Natural killer cell (primary cell): ENCODE measurements around the gene MTMR12. TPM values are rescaled to one million over a fixed set of nuclear protein-coding genes. Genes with fewer than 3 reads are reported as not detected.

Experiments
- ATAC-seq, 3 donors: fragments of 150-1000 bp in 2 of 3; fragments of 200-7000 bp in 1 of 3; cut with Tn5 transposase; 1 replicate in 1 of 3; 2 replicates in 2 of 3; pipeline ENCODE4 v1.10.0; 2021; ENCODE audit warnings: mild to moderate bottlenecking in 2 of 3, moderate library complexity in 2 of 3
- DNase-seq, 2 donors: peaks; one replicate each; pipeline versions ENCODE4 v3.0.0 to v3.0.0-alpha.2; 2013 to 2021; ENCODE audit warnings: mixed read lengths in 1 of 2
- H3K27ac ChIP-seq: one replicate; pipeline ENCODE4 v1.5.1; 2013; ENCODE audit warnings: mild to moderate bottlenecking, low read length
- H3K27me3 ChIP-seq: one replicate; pipeline ENCODE4 v1.6.1; 2013; ENCODE audit warnings: low read length; ENCODE audit not compliant: control insufficient read depth, insufficient read depth
- H3K36me3 ChIP-seq: one replicate; pipeline ENCODE4 v1.6.1; 2013; ENCODE audit warnings: low read length; ENCODE audit not compliant: control insufficient read depth, insufficient read depth
- H3K4me1 ChIP-seq: one replicate; pipeline ENCODE4 v1.6.1; 2013; ENCODE audit warnings: low read length; ENCODE audit not compliant: control insufficient read depth, insufficient read depth
- H3K4me3 ChIP-seq: one replicate; pipeline ENCODE4 v1.5.1; 2013; ENCODE audit warnings: low read length
- H3K9me3 ChIP-seq: one replicate; pipeline ENCODE4 v1.6.1; 2013; ENCODE audit warnings: low read length; ENCODE audit not compliant: control insufficient read depth, insufficient read depth
- H3K27ac Mint-ChIP-seq, 2 donors: one replicate each; pipeline ENCODE4 v1.8.0; 2022; ENCODE audit warnings: mild to moderate bottlenecking in 2 of 2, mixed read lengths in 2 of 2, moderate library complexity in 1 of 2
- H3K27me3 Mint-ChIP-seq, 2 donors: one replicate each; pipeline ENCODE4 v1.8.0; 2022; ENCODE audit warnings: low read depth in 2 of 2, mixed read lengths in 2 of 2
- H3K36me3 Mint-ChIP-seq: one replicate; pipeline ENCODE4 v1.8.0; 2022; ENCODE audit warnings: mixed read lengths
- H3K4me1 Mint-ChIP-seq, 2 donors: one replicate each; pipeline ENCODE4 v1.8.0; 2022; ENCODE audit warnings: mixed read lengths in 2 of 2
- H3K4me3 Mint-ChIP-seq: one replicate; pipeline ENCODE4 v1.8.0; 2022; ENCODE audit warnings: mild to moderate bottlenecking, moderate library complexity, mixed read lengths
- H3K9me3 Mint-ChIP-seq, 2 donors: one replicate each; pipeline ENCODE4 v1.8.0; 2022; ENCODE audit warnings: mixed read lengths in 2 of 2
- CTCF ChIP-seq: fragments of 200-600 bp; IDR thresholded peaks from one replicate; pipeline ENCODE4 v1.8.0; 2022; ENCODE audit warnings: antibody characterized with exemption
- WGBS: methylation state at CpG from one replicate; pipeline ENCODE4 v1.1.7; 2013; ENCODE audit warnings: missing lambda C conversion rate; ENCODE audit not compliant: insufficient coverage; 5-methylcytosine and 5-hydroxymethylcytosine counted together
- intact Hi-C: fragments of 100-400 bp; cut with micrococcal nuclease; formaldehyde crosslinking; loops from one replicate; pipeline ENCODE4 v1.14.2; 2022
- total RNA-seq, 4 donors: library from RNA; stranded (reverse); fragments of 120-200 nt in 1 of 4; gene quantifications; one replicate each; pipeline versions ENCODE4 v1.2.3 to v1.2.4, GENCODE V29; 2013 to 2022

The MTMR12 gene
- total RNA-seq, 3 donors from 2014 or later (not counting 1 experiment from before 2014, with no cell fraction given): 36.9 to 47.7 (median 39.8) TPM

GRCh38 chr5:32231241-32231640, 81.5 kb downstream of the MTMR12 start:
- intact Hi-C loops: loop anchor here (5.0 kb wide), 1 partner anchor 361 kb away; no protein-coding TSS in a partner anchor
- no peak for TF ChIP-seq CTCF
- Histone ChIP-seq H3K27ac (no peak overlapping the region), H3K4me3 (no peak overlapping the region), H3K4me1 (peaks cover 23% of the 10 kb centered on the region), H3K36me3 (peaks cover 41% of the 10 kb centered on the region), H3K27me3 (no peaks in the 10 kb centered on the region), H3K9me3 (no peaks in the 10 kb centered on the region)
- no peak for DNase-seq
- Mint-ChIP-seq H3K9me3 (no peaks in the 10 kb centered on the region), H3K4me1 (peaks cover 30 to 36% of the 10 kb centered on the region in 2 donors), H3K27me3 (no peaks in the 10 kb centered on the region), H3K27ac (peak overlapping the region; percentile 66 to 94), H3K36me3 (peaks cover 6% of the 10 kb centered on the region), H3K4me3 (no peak overlapping the region)
- no peak for ATAC-seq
- whole genome bisulfite sequencing: 80% methylated on average over 6 of the region's 6 CpGs

GRCh38 chr5:32230356-32231099, 82.2 kb downstream of the MTMR12 start:
- Mint-ChIP-seq H3K4me1 (peaks cover 30 to 36% of the 10 kb centered on the region in 2 donors), H3K9me3 (no peaks in the 10 kb centered on the region), H3K27me3 (no peaks in the 10 kb centered on the region), H3K4me3 (no peak overlapping the region), H3K36me3 (peaks cover 6% of the 10 kb centered on the region), H3K27ac (peak overlapping the region; percentile 63 to 66)
- WGBS: 37% methylated on average over 3 of the region's 3 CpGs
- H3K27me3 ChIP-seq: no peaks in the 10 kb centered on the region
- TF ChIP-seq CTCF: no peak
- DNase-seq: no peak
- intact Hi-C loops: loop anchor here (5.0 kb wide), 1 partner anchor 362 kb away; no protein-coding TSS in a partner anchor
- H3K4me1 ChIP-seq: peaks cover 23% of the 10 kb centered on the region
- ATAC-seq: no peak
- H3K4me3 ChIP-seq: no peak overlapping the region
- no peak overlapping the region for H3K27ac ChIP-seq
- H3K9me3 ChIP-seq: no peaks in the 10 kb centered on the region
- peaks cover 34% of the 10 kb centered on the region for H3K36me3 ChIP-seq

GRCh38 chr5:32229586-32229985, 83.2 kb downstream of the MTMR12 start:
- Mint-ChIP-seq H3K27me3 (no peaks in the 10 kb centered on the region), H3K9me3 (no peaks in the 10 kb centered on the region), H3K4me1 (peaks cover 30 to 36% of the 10 kb centered on the region in 2 donors), H3K27ac (peak overlapping the region in 1 of 2 donors; percentile 16), H3K4me3 (no peak overlapping the region), H3K36me3 (peaks cover 6% of the 10 kb centered on the region)
- no peak for DNase-seq
- H3K27ac ChIP-seq: no peak overlapping the region
- no peak overlapping the region for H3K4me3 ChIP-seq
- WGBS: 98% methylated on average over 14 of the region's 14 CpGs
- intact Hi-C loops: no loop called here
- H3K9me3 ChIP-seq: no peaks in the 10 kb centered on the region
- no peak for TF ChIP-seq CTCF
- no peak for ATAC-seq
- peaks cover 23% of the 10 kb centered on the region for H3K4me1 ChIP-seq
- peaks cover 28% of the 10 kb centered on the region for H3K36me3 ChIP-seq
- no peaks in the 10 kb centered on the region for H3K27me3 ChIP-seq
